WERI-Rb-1 (cell line): Measurements from ENCODE around the gene PLEKHB1.

Experiments
- DNase-seq: peaks from one replicate; pipeline ENCODE4 v3.0.0-alpha.2; 2020
- H3K27ac ChIP-seq: fragments of 250-450 bp; sonication (Bioruptor Pico); 2 replicates; pipeline ENCODE4 v1.5.1; 2020; ENCODE audit warnings: mild to moderate bottlenecking, moderate library complexity
- H3K27me3 ChIP-seq: fragments of 250-450 bp; sonication (Bioruptor Pico); 2 replicates; pipeline ENCODE4 v1.5.1; 2021; ENCODE audit warnings: mild to moderate bottlenecking, low read depth, moderate library complexity; ENCODE audit not compliant: insufficient read depth, severe bottlenecking
- H3K36me3 ChIP-seq: fragments of 250-450 bp; sonication (Bioruptor Pico); 2 replicates; pipeline ENCODE4 v1.5.1; 2020; ENCODE audit warnings: mild to moderate bottlenecking, moderate library complexity
- H3K4me3 ChIP-seq: 2 replicates; pipeline ENCODE4 v1.5.1; 2011; ENCODE audit warnings: low read depth, mild to moderate bottlenecking, control low read depth, low read length
- H3K9me3 ChIP-seq: fragments of 250-450 bp; sonication (Bioruptor Pico); 2 replicates; pipeline ENCODE4 v1.5.1; 2021; ENCODE audit warnings: mild to moderate bottlenecking, moderate library complexity; ENCODE audit not compliant: severe bottlenecking
- CTCF ChIP-seq: IDR thresholded peaks from 2 replicates; pipeline ENCODE4 v1.5.1; 2011; ENCODE audit warnings: low read depth, mild to moderate bottlenecking, control low read depth, inconsistent platforms, low read length

The PLEKHB1 gene

GRCh38 chr11:73652856-73653559 lies 6.6 kb downstream of the PLEKHB1 start:
- no peaks in the 10 kb centered on the region for H3K9me3 ChIP-seq
- no peaks in the 10 kb centered on the region for H3K27me3 ChIP-seq
- no peak for TF ChIP-seq CTCF
- no peak overlapping the region for H3K27ac ChIP-seq
- no peak for DNase-seq
- no peak overlapping the region for H3K4me3 ChIP-seq
- peaks cover 23% of the 10 kb centered on the region for H3K36me3 ChIP-seq

- no peak for DNase-seq
- no peak for TF ChIP-seq CTCF
- H3K9me3 ChIP-seq: no peaks in the 10 kb centered on the region
- no peak overlapping the region for H3K4me3 ChIP-seq
- peaks cover 23% of the 10 kb centered on the region for H3K36me3 ChIP-seq
- no peaks in the 10 kb centered on the region for H3K27me3 ChIP-seq
- H3K27ac ChIP-seq: no peak overlapping the region
Observed at GRCh38 chr11:73653996-73654395, 7.6 kb downstream of the PLEKHB1 start.

GRCh38 chr11:73654482-73655021 lies 8.2 kb downstream of the PLEKHB1 start:
- DNase-seq: no peak
- no peaks in the 10 kb centered on the region for H3K27me3 ChIP-seq
- H3K27ac ChIP-seq: no peak overlapping the region
- TF ChIP-seq CTCF: no peak
- no peaks in the 10 kb centered on the region for H3K9me3 ChIP-seq
- H3K36me3 ChIP-seq: peaks cover 23% of the 10 kb centered on the region
- no peak overlapping the region for H3K4me3 ChIP-seq

DNA sequence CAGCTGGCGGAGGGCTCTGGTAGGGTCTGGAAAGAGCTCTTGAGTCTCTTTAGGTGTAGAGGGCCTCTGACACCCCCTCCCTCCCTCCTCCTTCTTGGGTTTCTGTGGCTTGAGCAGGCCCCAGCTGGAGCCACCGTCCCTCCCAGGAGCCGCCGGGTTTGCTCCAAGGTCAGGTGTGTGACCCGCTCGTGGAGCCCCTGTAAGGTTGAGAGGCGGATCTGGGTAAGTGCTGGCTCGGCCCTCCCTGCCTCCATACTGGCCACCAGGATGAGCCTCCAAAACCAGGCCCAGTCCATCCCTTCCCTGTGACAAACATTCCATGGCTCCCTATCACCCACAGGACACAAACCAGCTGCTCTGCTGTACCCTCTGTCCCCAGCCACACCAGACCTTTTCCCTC lies 9.3 kb downstream of the PLEKHB1 start:
- H3K27me3 ChIP-seq: no peaks in the 10 kb centered on the region
- no peak for TF ChIP-seq CTCF

DNA sequence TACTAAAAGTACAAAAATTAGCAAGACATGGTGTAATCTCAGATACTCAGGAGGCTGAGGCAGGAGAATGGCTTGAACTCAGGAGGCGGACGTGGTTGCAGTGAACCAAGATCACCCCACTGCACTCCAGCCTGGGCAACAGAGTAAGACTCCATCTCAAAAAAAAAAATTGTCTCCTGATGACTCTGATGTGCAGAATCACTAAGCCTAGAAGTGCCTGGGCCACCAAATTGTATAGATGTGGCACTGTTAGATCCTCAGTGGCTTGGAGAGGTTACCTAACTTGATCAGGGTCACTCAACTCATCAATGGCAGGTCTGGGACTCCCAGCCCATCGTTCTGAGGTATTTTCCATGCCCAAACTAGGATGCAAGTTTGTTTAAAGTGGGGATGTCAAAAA lies 10.6 kb downstream of the PLEKHB1 start:
- DNase-seq: no peak
- peaks cover 26% of the 10 kb centered on the region for H3K36me3 ChIP-seq

More for the DNA sequence above, 9.3 kb downstream of the PLEKHB1 start:
- Histone ChIP-seq H3K4me3 (no peak overlapping the region), H3K9me3 (no peaks in the 10 kb centered on the region), H3K27ac (no peak overlapping the region), H3K36me3 (peaks cover 20% of the 10 kb centered on the region)
- DNase-seq: no peak

More for the DNA sequence above, 10.6 kb downstream of the PLEKHB1 start:
- H3K4me3 ChIP-seq: no peak overlapping the region
- H3K27me3 ChIP-seq: no peaks in the 10 kb centered on the region
- no peaks in the 10 kb centered on the region for H3K9me3 ChIP-seq
- H3K27ac ChIP-seq: no peak overlapping the region
- no peak for TF ChIP-seq CTCF
